HUES48 (cell line): ENCODE measurements around the gene DENND1C.
A peak's percentile ranks its signal among the peaks of the same experiment; 100 is the strongest.

Source experiments
- H3K27ac ChIP-seq: one replicate; pipeline ENCODE4 v1.7.0; 2013; ENCODE audit warnings: low read depth, low read length, inconsistent platforms
- H3K27me3 ChIP-seq: 2 replicates; pipeline ENCODE4 v1.6.1; 2013; ENCODE audit warnings: mild to moderate bottlenecking, low read length; ENCODE audit not compliant: control insufficient read depth, insufficient read depth
- H3K36me3 ChIP-seq: 2 replicates; pipeline ENCODE4 v1.6.1; 2013; ENCODE audit warnings: low read length; ENCODE audit not compliant: control insufficient read depth, insufficient read depth
- H3K4me1 ChIP-seq: 2 replicates; pipeline ENCODE4 v1.6.1; 2013; ENCODE audit warnings: mild to moderate bottlenecking, low read length; ENCODE audit not compliant: control insufficient read depth, insufficient read depth
- H3K4me3 ChIP-seq: 2 replicates; pipeline ENCODE4 v1.5.1; 2013; ENCODE audit warnings: mild to moderate bottlenecking, low read depth, low read length
- H3K9ac ChIP-seq: 2 replicates; pipeline ENCODE4 v1.6.1; 2013; ENCODE audit warnings: mild to moderate bottlenecking, low read depth, low read length, moderate library complexity
- H3K9me3 ChIP-seq: 2 replicates; pipeline ENCODE4 v1.6.1; 2013; ENCODE audit warnings: low read length; ENCODE audit not compliant: control insufficient read depth, insufficient read depth

The DENND1C gene

GRCh38 chr19:6481541-6482342, at the start of gene DENND1C:
Gene DENND1C (minus strand): TSS chr19:6481787. CDS start chr19:6481695, 92 bp downstream.
- H3K27me3 ChIP-seq, result no peaks in the 10 kb centered on the region
- no peaks in the 10 kb centered on the region for H3K4me1 ChIP-seq
- H3K27ac ChIP-seq, result no peak within 1 kb of the TSS
- no peak within 1 kb of the TSS for H3K4me3 ChIP-seq
- H3K9me3 ChIP-seq, result no peaks in the 10 kb centered on the region
- no peak within 1 kb of the TSS for H3K9ac ChIP-seq
- H3K36me3 ChIP-seq, result no peaks in the 10 kb centered on the region

- Histone ChIP-seq H3K4me1 (peaks cover 12% of the 10 kb centered on the region; the same call in 1 of the 2 replicates), H3K9me3 (no peaks in the 10 kb centered on the region; the same call in 1 of the 2 replicates), H3K4me3 (peak within 1 kb of the TSS; percentile 71), H3K27me3 (peaks cover 58% of the 10 kb centered on the region), H3K9ac (peak within 1 kb of the TSS; percentile 48; the same call in 1 of the 2 replicates), H3K27ac (no peak within 1 kb of the TSS), H3K36me3 (no peaks in the 10 kb centered on the region)
Observed at GRCh38 chr19:6530386-6531162, 49.0 kb upstream of the DENND1C start, which contains the start of gene TNFSF9. Gene TNFSF9 (plus strand): TSS chr19:6531026. CDS start chr19:6531037, 11 bp downstream.

- H3K9ac ChIP-seq, result no peak overlapping the region
- no peaks in the 10 kb centered on the region for H3K36me3 ChIP-seq
- H3K27ac ChIP-seq, result no peak overlapping the region
- peaks cover 53% of the 10 kb centered on the region for H3K27me3 ChIP-seq
- H3K9me3 ChIP-seq, result no peaks in the 10 kb centered on the region
- H3K4me1 ChIP-seq, result peaks cover 12% of the 10 kb centered on the region; the same call in 1 of the 2 replicates
- H3K4me3 ChIP-seq, result peak overlapping the region; percentile 71
Observed at GRCh38 chr19:6529937-6530385, 48.4 kb upstream of the DENND1C start.

GRCh38 chr19:6529351-6529750, 47.8 kb upstream of the DENND1C start:
- Histone ChIP-seq H3K36me3 (no peaks in the 10 kb centered on the region), H3K27ac (no peak overlapping the region), H3K9me3 (no peaks in the 10 kb centered on the region), H3K4me1 (peaks cover 12% of the 10 kb centered on the region; the same call in 1 of the 2 replicates), H3K27me3 (peaks cover 47% of the 10 kb centered on the region), H3K4me3 (no peak overlapping the region), H3K9ac (no peak overlapping the region)

GRCh38 chr19:6528544-6529121, 47.0 kb upstream of the DENND1C start:
- H3K4me3 ChIP-seq, result no peak overlapping the region
- no peak overlapping the region for H3K27ac ChIP-seq
- H3K27me3 ChIP-seq, result peaks cover 43% of the 10 kb centered on the region
- peaks cover 12% of the 10 kb centered on the region; the same call in 1 of the 2 replicates for H3K4me1 ChIP-seq
- H3K9ac ChIP-seq, result no peak overlapping the region
- H3K36me3 ChIP-seq, result no peaks in the 10 kb centered on the region
- H3K9me3 ChIP-seq, result no peaks in the 10 kb centered on the region

- H3K9me3 ChIP-seq, result no peaks in the 10 kb centered on the region
- no peaks in the 10 kb centered on the region for H3K36me3 ChIP-seq
- no peak overlapping the region for H3K27ac ChIP-seq
- H3K27me3 ChIP-seq, result peaks cover 42% of the 10 kb centered on the region
- peaks cover 12% of the 10 kb centered on the region; the same call in 1 of the 2 replicates for H3K4me1 ChIP-seq
- no peak overlapping the region for H3K4me3 ChIP-seq
- no peak overlapping the region for H3K9ac ChIP-seq
Observed at GRCh38 chr19:6527893-6528543, 46.4 kb upstream of the DENND1C start.

- peaks cover 5% of the 10 kb centered on the region for H3K27me3 ChIP-seq
- no peak overlapping the region for H3K27ac ChIP-seq
- no peaks in the 10 kb centered on the region for H3K9me3 ChIP-seq
- H3K4me3 ChIP-seq, result no peak overlapping the region
- no peak overlapping the region for H3K9ac ChIP-seq
- no peaks in the 10 kb centered on the region; the same call in 1 of the 2 replicates for H3K4me1 ChIP-seq
- H3K36me3 ChIP-seq, result no peaks in the 10 kb centered on the region
Observed at GRCh38 chr19:6524311-6524710, 42.7 kb upstream of the DENND1C start.

- Histone ChIP-seq H3K4me1 (no peaks in the 10 kb centered on the region), H3K36me3 (no peaks in the 10 kb centered on the region), H3K9ac (no peak overlapping the region), H3K27me3 (no peaks in the 10 kb centered on the region), H3K27ac (no peak overlapping the region), H3K4me3 (no peak overlapping the region), H3K9me3 (no peaks in the 10 kb centered on the region)
Observed at GRCh38 chr19:6522712-6523111, 41.1 kb upstream of the DENND1C start.

- no peak overlapping the region for H3K9ac ChIP-seq
- no peaks in the 10 kb centered on the region for H3K4me1 ChIP-seq
- no peaks in the 10 kb centered on the region for H3K9me3 ChIP-seq
- H3K4me3 ChIP-seq, result no peak overlapping the region
- no peaks in the 10 kb centered on the region for H3K36me3 ChIP-seq
- H3K27ac ChIP-seq, result no peak overlapping the region
- no peaks in the 10 kb centered on the region for H3K27me3 ChIP-seq
Observed at GRCh38 chr19:6521718-6522646, 40.4 kb upstream of the DENND1C start.
